Testis (tissue), 3 donors: Measurements from ENCODE around the gene SLC2A6. TPM values are rescaled to one million over a fixed set of nuclear protein-coding genes. Genes with fewer than 3 reads are reported as not detected.
A peak's percentile ranks its signal among the peaks of the same experiment; 100 is the strongest.

Experiments used
- DNase-seq: peaks from one replicate; pipeline ENCODE4 v3.0.0-alpha.2; 2019
- H3K27ac ChIP-seq, 2 donors: fragments of 200-600 bp; sonication (generic); one replicate each; pipeline ENCODE4 v1.5.1; 2019
- H3K27me3 ChIP-seq: fragments of 200-600 bp; sonication (generic); one replicate; pipeline ENCODE4 v1.5.1; 2019
- H3K36me3 ChIP-seq: fragments of 200-600 bp; sonication (generic); one replicate; pipeline ENCODE4 v1.5.1; 2017; ENCODE audit warnings: low read depth; ENCODE audit errors: missing control alignments
- H3K4me1 ChIP-seq: fragments of 200-600 bp; sonication (generic); one replicate; pipeline ENCODE4 v1.5.1; 2019
- H3K4me3 ChIP-seq, 2 donors: fragments of 200-600 bp; sonication (generic); one replicate each; pipeline ENCODE4 v1.5.1; 2017 to 2019
- H3K9me3 ChIP-seq: fragments of 200-600 bp; sonication (generic); one replicate; pipeline ENCODE4 v1.5.1; 2017
- CTCF ChIP-seq, 3 experiments: fragments of 450-650 bp in 2 of 3; fragments of 200-600 bp in 1 of 3; sonication (generic) in 1 of 3; IDR thresholded peaks; one replicate each; pipeline ENCODE4 v1.5.1; 2016 to 2019; ENCODE audit warnings: antibody characterized with exemption in 3 of 3, mild to moderate bottlenecking in 2 of 3, moderate library complexity in 1 of 3
- POLR2A ChIP-seq: fragments of 450-650 bp; IDR thresholded peaks from one replicate; pipeline ENCODE4 v1.6.1; 2017; ENCODE audit warnings: antibody characterized with exemption, mild to moderate bottlenecking, moderate library complexity
- WGBS, 2 donors: methylation state at CpG; one replicate each; pipeline ENCODE4 v1.1.5; 2018; 5-methylcytosine and 5-hydroxymethylcytosine counted together
- intact Hi-C: fragments of 100-400 bp; cut with DNase I; formaldehyde crosslinking; loops from one replicate; pipeline ENCODE4 v1.15.1; 2023; ENCODE audit warnings: low total_unique reads
- polyA plus RNA-seq: library from polyadenylated mRNA; stranded (reverse); fragments of 350-450 nt; fragmentation: Illumina TruSeq; extraction: RNeasy Lipid Tissue Mini Kit (QIAGEN cat#74804); gene quantifications from one replicate; pipeline ENCODE4 v1.2.3, GENCODE V29; 2014; ENCODE audit warnings: low read depth, low replicate concordance; ENCODE audit not compliant: insufficient read depth
- total RNA-seq, 2 donors: library from RNA; depleted of rRNA; stranded (reverse); fragments of >200 nt; gene quantifications; one replicate each; pipeline ENCODE4 v1.2.3, GENCODE V29; 2016

The SLC2A6 gene
- total and polyA plus RNA-seq, 3 donors from 2014 or later = 2.6 to 3.5 (median 2.9) TPM

- Histone ChIP-seq H3K4me3 (no peak overlapping the region), H3K36me3 (no peaks in the 10 kb centered on the region), H3K27ac (no peak overlapping the region), H3K27me3 (no peaks in the 10 kb centered on the region), H3K4me1 (peaks cover 22% of the 10 kb centered on the region), H3K9me3 (no peaks in the 10 kb centered on the region)
- no peak for DNase-seq
- TF ChIP-seq CTCF (IDR thresholded peaks at IDR 0.05) = no peak
- no peak for TF ChIP-seq POLR2A
- intact Hi-C loops = loop anchor here (5.0 kb wide), 1 partner anchor 51 kb away; no protein-coding TSS in a partner anchor
- 85 to 95% methylated on average over 11 of the region's 11 CpGs for WGBS, 2 donors
Measured at GRCh38 chr9:133516256-133516960, 37.5 kb upstream of the SLC2A6 start.

GRCh38 chr9:133515615-133516255, 36.8 kb upstream of the SLC2A6 start:
- no peaks in the 10 kb centered on the region for H3K9me3 ChIP-seq
- H3K27me3 ChIP-seq = no peaks in the 10 kb centered on the region
- H3K27ac ChIP-seq = no peak overlapping the region
- 87 to 93% methylated on average over 6 to 17 of the region's 17 CpGs for WGBS, 2 donors
- DNase-seq = no peak
- no peaks in the 10 kb centered on the region for H3K36me3 ChIP-seq
- TF ChIP-seq CTCF (IDR thresholded peaks at IDR 0.05) (no peak), POLR2A (no peak)
- peaks cover 22% of the 10 kb centered on the region for H3K4me1 ChIP-seq
- intact Hi-C loops = loop anchor here (5.0 kb wide), 1 partner anchor 52 kb away; no protein-coding TSS in a partner anchor
- H3K4me3 ChIP-seq = no peak overlapping the region

GRCh38 chr9:133515240-133515610, 36.3 kb upstream of the SLC2A6 start:
- no peak overlapping the region for H3K27ac ChIP-seq
- no peaks in the 10 kb centered on the region for H3K27me3 ChIP-seq
- intact Hi-C loops = loop anchor here (5.0 kb wide), 1 partner anchor 52 kb away; no protein-coding TSS in a partner anchor
- no peaks in the 10 kb centered on the region for H3K36me3 ChIP-seq
- TF ChIP-seq CTCF (IDR thresholded peaks at IDR 0.05) (no peak), POLR2A (no peak)
- H3K4me3 ChIP-seq = no peak overlapping the region
- H3K9me3 ChIP-seq = no peaks in the 10 kb centered on the region
- WGBS, 2 donors = 76 to 85% methylated on average over 2 to 10 of the region's 10 CpGs
- DNase-seq = no peak
- peaks cover 22% of the 10 kb centered on the region for H3K4me1 ChIP-seq

- Histone ChIP-seq H3K4me1 (peaks cover 25% of the 10 kb centered on the region), H3K27ac (no peak overlapping the region), H3K27me3 (no peaks in the 10 kb centered on the region), H3K4me3 (no peak overlapping the region), H3K9me3 (no peaks in the 10 kb centered on the region), H3K36me3 (no peaks in the 10 kb centered on the region)
- DNase-seq = peak; percentile 79
- intact Hi-C loops = loop anchor here (5.0 kb wide), 1 partner anchor 53 kb away; no protein-coding TSS in a partner anchor
- WGBS, 2 donors = 39 to 49% methylated on average over 11 to 14 of the region's 14 CpGs
- no peak for TF ChIP-seq POLR2A
- TF ChIP-seq CTCF (IDR thresholded peaks at IDR 0.05) = no peak
Measured at GRCh38 chr9:133514460-133515239, 35.8 kb upstream of the SLC2A6 start.
